Fibroblast of skin of abdomen (primary cell): Measurements from ENCODE around the gene RPL29.

Source experiments
- DNase-seq: peaks from one replicate; pipeline ENCODE4 v3.0.0-alpha.2; 2013

The RPL29 gene

GRCh38 chr3:51945031-51945840 lies 50.5 kb downstream of the RPL29 start:
- no peak for DNase-seq

DNA sequence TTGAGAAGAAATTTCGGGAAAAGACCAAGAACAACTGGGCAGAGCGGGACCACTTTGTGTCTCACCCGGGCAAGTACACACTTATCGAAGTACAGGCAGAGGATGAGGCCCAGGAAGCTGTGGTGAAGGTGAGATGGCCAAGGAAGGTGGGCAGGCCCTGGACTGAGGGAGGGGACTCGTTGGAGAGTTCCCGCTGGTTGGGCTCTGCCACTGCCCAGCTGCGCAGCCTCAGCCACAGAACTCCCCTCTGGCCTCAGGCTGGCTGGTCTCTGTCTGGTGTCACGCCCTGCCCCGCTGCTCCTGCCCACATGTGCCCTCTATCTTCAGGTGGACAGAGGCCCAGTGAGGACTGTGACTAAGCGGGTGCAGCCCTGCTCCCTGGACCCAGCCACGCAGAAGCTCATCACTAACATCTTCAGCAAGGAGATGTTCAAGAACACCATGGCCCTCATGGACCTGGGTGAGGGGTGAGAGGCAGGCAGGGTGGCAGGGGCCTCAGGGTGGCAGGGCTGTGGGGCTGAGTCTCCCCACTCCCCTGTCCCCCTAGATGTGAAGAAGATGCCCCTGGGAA lies 51.2 kb downstream of the RPL29 start:
- DNase-seq = no peak
